ENCODE measurements around the gene RNF41.

Gene RNF41

DNA sequence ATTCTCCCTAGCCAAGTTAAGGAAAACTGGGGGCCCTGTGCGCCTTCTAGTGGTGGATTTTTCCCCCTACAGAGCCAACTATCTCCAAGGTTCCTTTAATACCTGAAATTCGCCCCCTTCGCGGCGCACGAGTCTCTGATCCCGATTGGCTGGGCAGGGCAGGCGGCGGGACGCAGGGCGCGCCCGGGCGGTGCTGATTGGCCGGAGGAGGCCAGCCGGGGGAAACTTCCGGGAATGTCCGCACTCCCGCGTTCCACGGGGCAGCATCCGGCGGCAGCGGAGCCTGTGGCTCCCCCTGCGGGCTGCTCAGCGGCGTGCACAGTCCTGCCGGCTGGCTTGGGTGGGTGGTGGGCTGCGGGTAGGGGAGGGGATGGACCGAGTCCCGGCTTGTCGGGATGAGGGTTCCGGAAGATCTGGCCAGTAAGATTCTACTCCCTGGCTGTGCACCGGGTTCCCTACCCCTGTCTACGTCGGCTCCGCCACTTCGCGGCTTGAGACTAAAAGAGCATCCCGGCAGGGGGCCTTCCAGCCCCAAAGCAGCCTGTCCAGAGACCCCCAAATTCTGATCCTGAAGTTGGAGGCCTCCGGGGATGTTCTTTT, 2.5 kb upstream of the RNF41 start, which contains the start of gene NABP2:
NABP2 (plus strand) TSS at position 241 of the 600 bp plus-strand sequence. CDS start 515 bp downstream, outside the sequence.
- H3K4me3 ChIP-seq (ENCODE audit: control insufficient read depth, low read depth, low read length): peak within 1 kb of the TSS; percentile 86
- DNase-seq (ENCODE audit: low read depth): peak; percentile 88
- peak; percentile 74 for TF ChIP-seq CTCF (IDR thresholded peaks at IDR 0.05; ENCODE audit: control insufficient read depth, insufficient read depth, low read depth, low read length, missing control alignments)

DNA sequence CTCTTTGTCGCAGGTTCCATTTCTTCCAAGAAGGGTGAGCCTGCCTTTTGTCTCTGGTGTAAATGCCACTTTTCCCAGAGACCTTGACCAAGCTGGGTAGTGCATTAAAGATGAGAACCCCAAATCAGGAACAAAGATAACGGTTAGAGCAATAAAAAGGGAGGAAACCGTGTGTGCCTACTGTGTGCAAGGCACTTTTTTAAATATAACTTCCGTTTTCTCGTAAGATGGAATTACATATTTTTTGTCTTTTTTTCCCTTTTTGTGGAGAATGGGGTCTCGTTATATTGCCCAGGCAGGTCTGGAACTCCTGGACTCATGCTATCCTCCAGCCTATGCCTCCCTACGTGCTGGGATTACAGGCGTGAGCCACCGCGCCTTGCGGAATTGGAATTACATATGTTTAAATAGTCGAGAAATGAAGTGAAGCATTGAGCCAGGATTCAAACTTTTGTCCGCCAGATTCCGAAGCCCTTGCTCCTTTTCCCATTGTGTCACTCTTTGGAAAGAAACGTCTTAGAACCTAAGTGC, 1.9 kb upstream of the RNF41 start:
- H3K4me3 ChIP-seq (ENCODE audit: control insufficient read depth, low read depth, low read length): peak overlapping the region; percentile 1; the same call in 1 of the 2 replicates

DNA sequence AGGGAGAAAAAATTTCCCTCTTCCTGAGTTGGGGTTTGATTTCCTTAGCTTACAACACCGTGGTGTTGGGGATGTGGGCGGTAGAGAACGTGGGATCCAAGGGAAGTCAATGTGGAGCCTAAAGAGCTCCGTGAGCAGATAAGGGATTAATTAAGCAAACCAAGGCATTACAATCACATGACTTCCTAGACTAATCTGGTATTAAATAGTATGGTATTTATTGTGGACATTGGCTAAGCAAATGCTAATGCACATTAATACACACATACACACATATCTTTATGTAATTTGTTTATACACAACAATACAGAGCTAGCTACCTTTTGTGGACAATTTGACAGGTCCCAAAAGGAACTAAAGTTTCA, 791 bp upstream of the RNF41 start:
- H3K4me3 ChIP-seq (ENCODE audit: control insufficient read depth, low read depth, low read length): peak overlapping the region; percentile 95
- TF ChIP-seq CTCF (IDR thresholded peaks at IDR 0.05; ENCODE audit: control insufficient read depth, insufficient read depth, low read depth, low read length, missing control alignments): no peak
- no peak for DNase-seq (ENCODE audit: low read depth)

More for the DNA sequence above, 1.9 kb upstream of the RNF41 start:
- DNase-seq (ENCODE audit: low read depth): no peak
- no peak for TF ChIP-seq CTCF (IDR thresholded peaks at IDR 0.05; ENCODE audit: control insufficient read depth, insufficient read depth, low read depth, low read length, missing control alignments)

DNA sequence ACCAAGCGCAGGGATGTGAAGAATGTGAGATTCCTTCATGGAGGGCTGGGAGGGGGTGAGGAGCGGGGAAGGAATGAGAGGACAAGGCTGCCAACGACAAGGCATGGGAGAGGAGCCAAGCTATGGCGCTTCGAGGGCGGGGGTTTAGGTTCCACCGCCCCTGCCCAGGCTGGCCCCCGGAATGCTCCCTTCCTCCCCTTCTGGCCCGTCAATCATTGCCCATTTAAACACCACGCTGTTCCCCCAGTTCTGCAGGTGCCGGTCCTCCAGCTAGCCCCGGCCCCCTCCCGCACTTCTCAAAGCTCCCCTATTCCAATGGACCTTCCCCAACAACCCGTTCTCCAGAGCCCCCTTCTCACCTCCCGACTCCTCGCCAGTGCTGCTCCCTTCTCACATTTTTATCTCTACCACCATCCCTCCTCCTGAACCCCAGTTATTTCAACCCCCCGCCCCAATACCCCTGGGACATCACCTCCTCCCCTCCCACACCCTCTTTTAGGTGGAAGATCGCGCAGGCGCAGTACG, 428 bp downstream of the RNF41 start:
- no peak for TF ChIP-seq CTCF (IDR thresholded peaks at IDR 0.05; ENCODE audit: control insufficient read depth, insufficient read depth, low read depth, low read length, missing control alignments)
- peak; percentile 53 for DNase-seq (ENCODE audit: low read depth)
- peak overlapping the region; percentile 95 for H3K4me3 ChIP-seq (ENCODE audit: control insufficient read depth, low read depth, low read length)

DNA sequence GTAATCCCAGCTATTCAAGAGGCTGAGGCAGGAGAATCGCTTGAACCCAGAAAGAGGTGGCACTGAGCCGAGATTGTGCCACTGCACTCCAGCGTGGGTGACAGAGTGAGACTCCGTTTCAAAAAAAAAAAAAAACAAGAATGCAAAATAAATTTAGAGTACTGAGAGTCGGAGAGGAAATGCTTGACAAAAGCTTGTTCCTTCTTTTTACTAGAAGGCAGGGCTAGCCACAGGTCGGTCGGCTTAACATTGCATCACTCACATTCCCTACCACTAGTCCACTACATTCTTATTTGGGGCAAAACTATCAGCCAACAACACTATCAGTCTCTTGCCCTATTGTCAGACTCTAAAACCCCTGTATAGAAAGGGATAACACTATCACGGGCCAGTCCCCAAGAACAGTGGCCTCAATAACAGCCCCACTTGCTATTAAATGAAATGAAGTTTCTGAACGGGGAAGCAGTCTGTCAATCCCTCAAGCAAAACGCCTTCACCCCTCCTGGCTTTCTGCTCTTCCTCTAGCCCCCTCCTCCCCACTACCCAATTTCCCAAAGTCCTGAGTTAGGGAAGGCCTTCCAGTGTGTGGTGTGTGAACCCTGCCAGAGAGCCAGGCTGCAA, 1.0 kb downstream of the RNF41 start:
- peak overlapping the region; percentile 95 for H3K4me3 ChIP-seq (ENCODE audit: control insufficient read depth, low read depth, low read length)
- no peak for TF ChIP-seq CTCF (IDR thresholded peaks at IDR 0.05; ENCODE audit: control insufficient read depth, insufficient read depth, low read depth, low read length, missing control alignments)
- DNase-seq (ENCODE audit: low read depth): peak; percentile 42

DNA sequence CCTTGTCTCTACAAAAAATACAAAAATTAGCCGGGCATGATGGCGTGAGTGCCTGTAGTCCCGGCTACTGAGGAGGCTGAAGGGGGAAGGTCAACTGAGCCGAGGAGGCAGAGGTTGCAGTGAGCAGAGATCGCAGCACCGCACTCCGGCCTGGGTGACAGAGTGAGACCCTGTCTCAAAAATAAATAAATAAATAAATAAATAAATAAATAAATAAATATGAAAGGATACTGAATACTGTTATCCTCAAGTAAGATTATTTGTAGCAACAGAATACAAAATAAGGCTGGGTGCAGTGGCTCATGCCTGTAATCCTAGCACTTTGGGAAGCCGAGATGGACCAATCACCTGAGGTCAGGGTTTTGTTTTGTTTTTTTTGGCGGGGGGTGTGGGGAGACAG, 1.9 kb downstream of the RNF41 start:
- H3K4me3 ChIP-seq (ENCODE audit: control insufficient read depth, low read depth, low read length): peak overlapping the region; percentile 95
- no peak for TF ChIP-seq CTCF (IDR thresholded peaks at IDR 0.05; ENCODE audit: control insufficient read depth, insufficient read depth, low read depth, low read length, missing control alignments)
- DNase-seq (ENCODE audit: low read depth): no peak
